Left kidney (tissue), 2 donors: ENCODE results near the gene TAF11L14. TPM values are rescaled to one million over a fixed set of nuclear protein-coding genes. Genes with fewer than 3 reads are reported as not detected.

Experiments
- DNase-seq: peaks from one replicate; pipeline ENCODE4 v3.0.0-alpha.2; 2013
- polyA plus RNA-seq: library from polyadenylated mRNA; unstranded; fragments of 120-200 nt; gene quantifications from one replicate; pipeline ENCODE4 v1.2.1, GENCODE V29; 2013; ENCODE audit not compliant: insufficient read length

Gene TAF11L14
- polyA plus RNA-seq, 1 donor = not detected

DNA sequence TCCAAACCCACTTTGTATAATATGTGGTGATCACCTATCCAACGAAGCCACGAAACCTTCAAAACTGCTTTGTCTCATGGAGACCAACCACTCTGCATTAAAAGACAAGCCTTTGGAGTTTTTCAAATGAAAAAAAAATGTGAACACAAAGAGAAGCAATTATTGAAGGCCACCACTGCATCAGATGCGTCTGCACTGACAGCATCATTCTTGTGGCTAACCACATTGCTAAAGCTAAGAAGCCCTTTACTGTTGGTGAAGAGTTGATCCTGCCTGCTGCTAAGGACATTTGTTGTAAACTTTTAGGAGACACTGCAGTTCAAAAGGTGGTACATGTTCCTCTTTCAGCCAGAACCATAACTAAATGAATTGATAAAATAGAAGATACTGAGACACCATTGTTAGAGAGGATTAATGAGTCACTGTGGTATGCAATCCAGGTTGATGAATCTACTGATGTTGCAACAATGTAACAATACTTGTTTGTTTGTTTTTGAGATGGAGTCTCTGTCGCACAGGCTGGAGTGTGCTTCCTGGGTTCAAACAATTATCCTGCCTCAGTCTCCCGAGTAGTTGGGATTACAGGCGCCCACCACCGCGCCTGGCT lies 45.4 kb downstream of the TAF11L14 start:
- no peak for DNase-seq

DNA sequence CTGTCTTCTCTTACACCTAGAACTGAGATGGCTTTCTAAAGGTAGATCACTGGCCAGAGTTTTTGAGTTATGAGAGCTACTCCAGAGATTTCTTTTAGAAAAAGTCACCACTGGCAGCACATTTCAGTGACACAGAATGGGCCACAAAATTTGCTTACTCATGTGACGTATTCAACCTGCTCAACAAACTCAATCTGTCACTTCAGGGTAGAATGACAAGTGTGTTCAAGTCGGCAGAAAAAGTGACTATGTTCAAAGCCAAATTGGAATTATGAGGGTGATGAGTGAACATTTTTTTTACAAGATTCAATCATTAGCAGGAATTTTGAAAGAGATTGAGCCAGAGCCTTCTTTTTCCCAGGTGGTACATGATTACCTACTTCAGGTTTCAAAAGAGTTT lies 46.5 kb downstream of the TAF11L14 start:
- no peak for DNase-seq

Other genes starting within 250 kb of the TAF11L14 start
- gene TAF11L2, start 136.2 kb upstream of the TAF11L14 start, polyA plus RNA-seq = not detected
- not detected for gene TAF11L3, start 116.1 kb upstream of the TAF11L14 start, polyA plus RNA-seq
- gene TAF11L4, start 112.7 kb upstream of the TAF11L14 start, polyA plus RNA-seq = not detected
- gene TAF11L5, start 109.2 kb upstream of the TAF11L14 start, polyA plus RNA-seq = not detected
- not detected for gene TAF11L6, start 105.8 kb upstream of the TAF11L14 start, polyA plus RNA-seq
- gene TAF11L7, start 48.7 kb upstream of the TAF11L14 start, polyA plus RNA-seq = not detected
- not detected for gene TAF11L8, start 43.5 kb upstream of the TAF11L14 start, polyA plus RNA-seq
- gene TAF11L9, start 40.1 kb upstream of the TAF11L14 start, polyA plus RNA-seq = not detected
- not detected for gene TAF11L10, start 36.6 kb upstream of the TAF11L14 start, polyA plus RNA-seq
- gene TAF11L11, start 30.3 kb upstream of the TAF11L14 start, polyA plus RNA-seq = not detected
- gene TAF11L12, start 24.1 kb upstream of the TAF11L14 start, polyA plus RNA-seq = not detected
- gene TAF11L13, start 2.4 kb upstream of the TAF11L14 start, polyA plus RNA-seq = not detected